CD4-positive, alpha-beta T cell (primary cell): ENCODE data around the gene CD109. TPM values are rescaled to one million over a fixed set of nuclear protein-coding genes. Genes with fewer than 3 reads are reported as not detected.

Experiments
- ATAC-seq: fragments of 200-7000 bp; cut with Tn5 transposase; one replicate; pipeline ENCODE4 v1.10.0; 2022; ENCODE audit warnings: mild to moderate bottlenecking; ENCODE audit not compliant: poor library complexity
- CTCF ChIA-PET: fragments of 350-600 bp; sonication (Branson Sonifier 250); formaldehyde crosslinking; loops from one replicate; lab custom pipeline; 2021; ENCODE audit warnings: antibody characterized with exemption, inconsistent platforms; lab: Charles Lee
- POLR2A ChIA-PET: fragments of 350-600 bp; sonication (Branson Sonifier 250); formaldehyde crosslinking; loops from one replicate; lab custom pipeline; 2021; ENCODE audit warnings: antibody characterized with exemption, inconsistent platforms; lab: Charles Lee
- DNase-seq, 14 experiments: peaks; one replicate each; pipeline ENCODE4 v3.0.0-alpha.2; 2013 to 2020; ENCODE audit warnings: mixed read lengths in 2 of 14
- H3K27ac ChIP-seq, 2 donors: one replicate each; pipeline versions ENCODE4 v1.5.1 to v1.7.0; 2013; ENCODE audit warnings: low read length in 2 of 2, low read depth in 1 of 2, mild to moderate bottlenecking in 1 of 2
- H3K27me3 ChIP-seq, 2 experiments: 1 replicate in 1 of 2; 2 replicates in 1 of 2; pipeline versions ENCODE4 v1.6.1 to v1.7.0; 2013; ENCODE audit warnings: low read length in 2 of 2, control low read depth in 1 of 2, mild to moderate bottlenecking in 1 of 2, moderate library complexity in 1 of 2; ENCODE audit not compliant: insufficient read depth in 2 of 2, control insufficient read depth in 1 of 2
- H3K36me3 ChIP-seq: one replicate; pipeline ENCODE4 v1.6.1; 2013; ENCODE audit warnings: low read length, control low read depth; ENCODE audit not compliant: insufficient read depth
- H3K4me1 ChIP-seq: one replicate; pipeline ENCODE4 v1.6.1; 2013; ENCODE audit warnings: low read length, control low read depth; ENCODE audit not compliant: insufficient read depth
- H3K4me3 ChIP-seq: one replicate; pipeline ENCODE4 v1.5.1; 2013; ENCODE audit warnings: mild to moderate bottlenecking, low read length, moderate library complexity
- H3K9me3 ChIP-seq, 2 experiments: 1 replicate in 1 of 2; 2 replicates in 1 of 2; pipeline versions ENCODE4 v1.6.1 to v1.7.0; 2013; ENCODE audit warnings: low read length in 2 of 2, mild to moderate bottlenecking in 2 of 2, control low read depth in 1 of 2, moderate library complexity in 1 of 2; ENCODE audit not compliant: control insufficient read depth in 1 of 2, insufficient read depth in 1 of 2
- H3K27ac Mint-ChIP-seq: one replicate; pipeline ENCODE4 v1.8.0; 2020; ENCODE audit warnings: mixed read lengths
- H3K27me3 Mint-ChIP-seq: one replicate; pipeline ENCODE4 v1.8.0; 2021; ENCODE audit warnings: mixed read lengths
- H3K36me3 Mint-ChIP-seq: one replicate; pipeline ENCODE4 v1.8.0; 2021; ENCODE audit warnings: low read depth, mixed read lengths
- H3K4me1 Mint-ChIP-seq: one replicate; pipeline ENCODE4 v1.8.0; 2021; ENCODE audit warnings: low read depth, mixed read lengths
- H3K4me3 Mint-ChIP-seq: one replicate; pipeline ENCODE4 v1.8.0; 2020; ENCODE audit warnings: mild to moderate bottlenecking, mixed read lengths
- H3K9me3 Mint-ChIP-seq: one replicate; pipeline ENCODE4 v1.8.0; 2020; ENCODE audit warnings: mixed read lengths
- CTCF ChIP-seq: fragments of 200-600 bp; IDR thresholded peaks from one replicate; pipeline ENCODE4 v1.8.0; 2022; ENCODE audit warnings: antibody characterized with exemption, mild to moderate bottlenecking
- intact Hi-C, 2 experiments: fragments of 100-400 bp; cut with DNase I in 1 of 2; cut with micrococcal nuclease in 1 of 2; formaldehyde crosslinking; loops; one replicate each; pipeline versions ENCODE4 v1.15.1 to v1.9.0; 2023 to 2025; cut with DNase I, micrococcal nuclease
- total RNA-seq, 174 experiments: library from RNA in 2 of 174; stranded (reverse) in 2 of 174; gene quantifications; one replicate each; pipeline ENCODE4 v1.2.3 and lab custom pipeline; 2021 to 2026

Gene CD109
- total RNA-seq, 2 experiments from 2014 or later = 0.75 to 0.80 TPM

- no peaks in the 10 kb centered on the region for H3K27me3 ChIP-seq
Measured at GRCh38 chr6:73854998-73855718, 159.2 kb downstream of the CD109 start.

GRCh38 chr6:73857341-73857890, 161.4 kb downstream of the CD109 start:
- ATAC-seq (no peak), DNase-seq (no peak)
- Mint-ChIP-seq H3K27ac (no peak overlapping the region), H3K4me1 (no peaks in the 10 kb centered on the region), H3K36me3 (no peaks in the 10 kb centered on the region), H3K27me3 (no peaks in the 10 kb centered on the region), H3K4me3 (no peak overlapping the region), H3K9me3 (no peaks in the 10 kb centered on the region)
- Histone ChIP-seq H3K9me3 (no peaks in the 10 kb centered on the region), H3K27ac (no peak overlapping the region), H3K4me1 (no peaks in the 10 kb centered on the region), H3K36me3 (no peaks in the 10 kb centered on the region), H3K27me3 (no peaks in the 10 kb centered on the region), H3K4me3 (no peak overlapping the region)
- intact Hi-C loops = loop anchor here in 1 of 2 experiments (2.0 kb wide), 1 partner anchor 1351 kb away; no protein-coding TSS in a partner anchor
- ChIA-PET CTCF (no interaction called here), POLR2A (no interaction called here)
- TF ChIP-seq CTCF = no peak

More at GRCh38 chr6:73854998-73855718, 159.2 kb downstream of the CD109 start:
- CTCF ChIA-PET = no interaction called here
- Histone ChIP-seq H3K9me3 (peaks cover 0 to 7% of the 10 kb centered on the region in 2 experiments), H3K27ac (no peak overlapping the region), H3K36me3 (no peaks in the 10 kb centered on the region), H3K4me3 (no peak overlapping the region), H3K4me1 (no peaks in the 10 kb centered on the region)
- POLR2A ChIA-PET = no interaction called here
- Mint-ChIP-seq H3K9me3 (peaks cover 3% of the 10 kb centered on the region), H3K4me3 (no peak overlapping the region), H3K4me1 (no peaks in the 10 kb centered on the region), H3K27ac (no peak overlapping the region), H3K27me3 (no peaks in the 10 kb centered on the region), H3K36me3 (no peaks in the 10 kb centered on the region)
- DNase-seq = peak in 5 of 14 experiments; percentile 9 to 69 (median 62)
- no peak for ATAC-seq
- intact Hi-C loops = loop anchor here in 1 of 2 experiments (1.0 kb wide), 1 partner anchor 1354 kb away; no protein-coding TSS in a partner anchor
- peak; percentile 68 for TF ChIP-seq CTCF

GRCh38 chr6:73858376-73858775, 162.4 kb downstream of the CD109 start:
- no peaks in the 10 kb centered on the region for H3K27me3 ChIP-seq
- H3K4me3 ChIP-seq = no peak overlapping the region
- ATAC-seq = no peak
- no peaks in the 10 kb centered on the region for H3K9me3 Mint-ChIP-seq
- no peak overlapping the region for H3K4me3 Mint-ChIP-seq
- H3K36me3 ChIP-seq = no peaks in the 10 kb centered on the region
- no peak for TF ChIP-seq CTCF
- POLR2A ChIA-PET = no interaction called here
- no peaks in the 10 kb centered on the region for H3K4me1 ChIP-seq
- H3K9me3 ChIP-seq = no peaks in the 10 kb centered on the region
- CTCF ChIA-PET = interaction anchor here (1.3 kb wide), 1 partner anchor 1350 kb away, joined by 3 read pairs; no protein-coding TSS in a partner anchor
- no peak overlapping the region for H3K27ac Mint-ChIP-seq
- intact Hi-C loops = no loop called here
- H3K27ac ChIP-seq = no peak overlapping the region
- no peaks in the 10 kb centered on the region for H3K27me3 Mint-ChIP-seq
- no peaks in the 10 kb centered on the region for H3K4me1 Mint-ChIP-seq
- no peaks in the 10 kb centered on the region for H3K36me3 Mint-ChIP-seq
- no peak for DNase-seq
